Activated T-cell treated with anti-CD3 and anti-CD28 coated beads, Interleukin-2, amount 50 U/mL, for 24 hours (primary cell): ENCODE results near the gene KRTAP9-7.

Experiments used
- DNase-seq: peaks from one replicate; pipeline ENCODE4 v3.0.0-alpha.2; 2020
- H3K27ac Mint-ChIP-seq: 2 replicates; pipeline ENCODE4 v1.8.0; 2020; ENCODE audit warnings: mild to moderate bottlenecking, mixed read lengths
- H3K27me3 Mint-ChIP-seq: 2 replicates; pipeline ENCODE4 v1.8.0; 2020; ENCODE audit warnings: mixed read lengths
- H3K36me3 Mint-ChIP-seq: 2 replicates; pipeline ENCODE4 v1.8.0; 2020; ENCODE audit warnings: low read depth, mixed read lengths
- H3K4me1 Mint-ChIP-seq: 2 replicates; pipeline ENCODE4 v1.8.0; 2020; ENCODE audit warnings: low read depth, mixed read lengths
- H3K4me3 Mint-ChIP-seq: 2 replicates; pipeline ENCODE4 v1.8.0; 2020; ENCODE audit warnings: mild to moderate bottlenecking, moderate library complexity, mixed read lengths
- H3K9me3 Mint-ChIP-seq: 2 replicates; pipeline ENCODE4 v1.8.0; 2020; ENCODE audit warnings: mixed read lengths

The KRTAP9-7 gene

DNA sequence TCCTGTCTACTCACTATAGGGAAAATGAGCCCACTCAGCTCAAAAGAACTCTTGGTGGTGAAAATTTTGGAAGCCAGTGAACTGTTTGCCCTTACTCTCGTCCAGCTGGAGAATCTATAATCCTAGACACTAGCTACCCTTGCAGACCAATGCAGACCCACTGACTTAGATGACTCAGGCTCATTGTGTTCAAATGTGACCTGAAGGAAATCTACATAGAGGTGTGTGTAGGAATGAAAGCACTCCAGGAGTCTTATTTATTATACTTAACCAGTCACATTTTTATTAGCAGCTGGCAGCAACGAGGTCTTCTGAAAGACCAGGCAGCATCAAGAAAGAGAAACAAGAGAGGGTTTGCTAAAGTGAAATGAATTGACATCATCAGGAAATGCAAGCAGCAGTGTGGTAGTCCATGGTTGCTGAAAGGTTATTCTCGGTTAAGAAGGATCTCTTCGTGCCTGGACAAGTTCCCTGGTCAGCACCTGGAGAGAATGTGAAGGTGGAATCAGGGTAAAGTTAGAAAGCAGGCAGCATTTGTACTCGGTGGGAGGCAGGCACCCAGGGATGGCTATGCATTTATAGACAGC is 25.8 kb downstream of the KRTAP9-7 start:
- Mint-ChIP-seq H3K36me3 (no peaks in the 10 kb centered on the region), H3K4me3 (no peak overlapping the region), H3K4me1 (peaks cover 9% of the 10 kb centered on the region), H3K9me3 (peaks cover 13% of the 10 kb centered on the region), H3K27me3 (no peaks in the 10 kb centered on the region), H3K27ac (no peak overlapping the region)
- DNase-seq = no peak

DNA sequence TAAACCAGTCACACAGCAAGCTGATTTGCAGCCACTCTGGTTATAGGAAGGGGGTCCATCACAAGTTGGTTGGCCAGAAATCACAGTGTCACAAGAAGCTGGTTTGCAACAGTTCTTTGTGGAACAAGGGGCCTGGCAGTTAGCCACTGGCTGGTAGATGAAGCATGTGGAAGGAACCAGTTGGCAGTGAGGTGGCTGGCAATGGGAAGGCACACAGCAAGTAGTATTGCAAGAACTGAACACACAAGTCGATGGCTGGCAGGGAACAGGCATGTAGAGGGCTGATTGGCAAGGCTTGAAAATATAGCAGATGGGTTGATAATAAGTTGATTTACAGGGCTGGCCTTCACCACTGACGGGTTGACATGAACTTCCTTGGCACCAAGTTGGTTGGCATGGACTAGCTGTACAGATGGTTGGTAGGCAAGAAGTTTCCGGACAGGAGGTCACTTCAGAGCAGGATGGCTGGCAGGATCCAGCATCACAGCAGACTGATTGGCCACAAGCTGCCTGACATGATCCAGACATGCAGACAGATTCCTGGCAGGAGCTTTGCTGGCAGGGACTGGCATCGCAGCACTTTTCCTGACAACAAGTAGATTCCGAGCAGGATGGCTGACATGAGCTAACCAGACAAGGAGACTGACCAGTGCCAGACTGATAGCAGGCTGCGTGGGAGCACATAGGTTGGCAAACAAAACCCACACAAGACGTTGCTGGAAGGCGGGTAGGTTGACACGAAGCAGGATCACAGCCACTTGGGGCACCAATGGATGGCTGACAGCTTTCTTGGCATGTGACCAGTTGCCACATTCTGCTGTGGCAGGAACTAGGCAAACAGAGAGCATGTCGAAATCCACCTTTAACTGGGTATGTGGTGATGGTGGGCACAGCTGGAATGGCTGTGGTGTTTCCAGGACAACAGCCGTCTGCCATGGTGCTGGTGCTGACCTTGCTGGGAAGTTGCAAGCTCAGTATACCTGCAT is 26.7 kb downstream of the KRTAP9-7 start, which contains the start of gene KRTAP29-1:
KRTAP29-1 (minus strand) TSS at position 936 of the 986 bp plus-strand sequence; CDS start at position 936, 0 bp downstream.
- no peak for DNase-seq
- H3K36me3 Mint-ChIP-seq = no peaks in the 10 kb centered on the region
- no peak within 1 kb of the TSS for H3K4me3 Mint-ChIP-seq
- H3K27ac Mint-ChIP-seq = no peak within 1 kb of the TSS
- peaks cover 17% of the 10 kb centered on the region for H3K4me1 Mint-ChIP-seq
- H3K27me3 Mint-ChIP-seq = no peaks in the 10 kb centered on the region
- peaks cover 13% of the 10 kb centered on the region for H3K9me3 Mint-ChIP-seq

DNA sequence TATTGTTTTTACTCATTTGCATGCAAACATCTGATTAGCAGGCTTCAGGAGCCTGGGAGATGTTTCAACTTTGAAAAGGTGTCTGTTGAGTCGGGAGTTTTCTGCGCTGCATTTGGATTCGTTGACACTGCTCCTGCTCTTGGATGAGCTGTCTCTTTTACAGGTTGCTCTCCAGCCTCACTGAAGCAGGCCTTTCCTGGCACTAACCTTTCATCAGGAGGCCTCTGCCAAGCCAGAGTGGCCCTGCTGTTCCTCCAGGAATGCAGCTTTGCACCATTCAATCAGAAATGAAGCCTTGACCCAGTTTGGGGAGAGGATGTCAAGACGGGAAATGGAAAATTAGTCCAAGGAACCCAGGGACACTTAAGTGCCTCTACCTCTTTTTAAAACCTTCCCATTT is 27.5 kb downstream of the KRTAP9-7 start:
- peaks cover 25% of the 10 kb centered on the region for H3K4me1 Mint-ChIP-seq
- peaks cover 13% of the 10 kb centered on the region for H3K9me3 Mint-ChIP-seq
- no peaks in the 10 kb centered on the region for H3K36me3 Mint-ChIP-seq
- H3K27me3 Mint-ChIP-seq = no peaks in the 10 kb centered on the region
- H3K27ac Mint-ChIP-seq = no peak overlapping the region
- H3K4me3 Mint-ChIP-seq = no peak overlapping the region
- no peak for DNase-seq

DNA sequence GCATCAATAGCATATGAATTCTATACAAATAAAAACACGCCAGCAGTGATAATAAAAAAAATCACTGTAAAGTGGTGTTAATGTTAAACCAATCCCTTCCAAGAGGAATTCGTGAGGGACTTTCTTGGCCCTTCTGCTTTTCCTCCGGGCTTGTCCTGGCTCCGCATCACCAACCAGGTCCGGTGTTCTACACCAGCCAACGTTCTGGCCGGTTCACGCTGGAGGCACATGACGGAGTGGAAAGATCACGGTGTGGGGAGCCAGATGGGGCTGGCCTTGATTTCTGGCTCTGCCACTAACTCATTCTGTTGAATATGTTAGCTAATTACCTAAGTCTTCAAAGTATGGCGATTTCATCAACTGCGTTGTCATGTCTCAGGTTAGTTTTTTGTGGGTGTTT is 28.6 kb downstream of the KRTAP9-7 start:
- Mint-ChIP-seq H3K27ac (no peak overlapping the region), H3K9me3 (peaks cover 13% of the 10 kb centered on the region), H3K4me1 (peaks cover 36% of the 10 kb centered on the region), H3K4me3 (no peak overlapping the region), H3K36me3 (no peaks in the 10 kb centered on the region), H3K27me3 (no peaks in the 10 kb centered on the region)
- no peak for DNase-seq

DNA sequence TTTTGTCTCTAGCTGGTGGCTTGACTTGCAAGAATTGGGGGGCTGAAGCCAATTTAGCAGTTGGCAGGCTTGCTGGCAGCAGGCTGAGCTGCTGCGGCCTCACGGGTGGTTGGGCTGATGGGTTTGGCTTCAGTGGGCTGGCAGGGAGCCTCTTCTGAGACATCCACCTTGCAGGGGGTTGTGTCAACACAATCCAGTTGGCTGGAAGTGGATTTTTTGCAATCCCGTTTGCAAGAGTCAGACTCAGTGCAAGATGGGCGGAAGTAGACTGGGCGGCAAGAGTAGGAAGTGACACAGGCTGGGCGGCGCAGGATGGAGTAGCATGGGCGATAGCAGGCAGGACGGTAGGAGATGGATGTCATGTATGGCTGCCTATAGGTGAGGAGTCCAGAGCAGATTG is 32.1 kb downstream of the KRTAP9-7 start:
- H3K27me3 Mint-ChIP-seq = no peaks in the 10 kb centered on the region
- H3K4me1 Mint-ChIP-seq = peaks cover 50% of the 10 kb centered on the region
- no peaks in the 10 kb centered on the region for H3K9me3 Mint-ChIP-seq
- H3K4me3 Mint-ChIP-seq = no peak overlapping the region
- DNase-seq = no peak
- no peaks in the 10 kb centered on the region for H3K36me3 Mint-ChIP-seq
- H3K27ac Mint-ChIP-seq = peak overlapping the region; percentile 82

DNA sequence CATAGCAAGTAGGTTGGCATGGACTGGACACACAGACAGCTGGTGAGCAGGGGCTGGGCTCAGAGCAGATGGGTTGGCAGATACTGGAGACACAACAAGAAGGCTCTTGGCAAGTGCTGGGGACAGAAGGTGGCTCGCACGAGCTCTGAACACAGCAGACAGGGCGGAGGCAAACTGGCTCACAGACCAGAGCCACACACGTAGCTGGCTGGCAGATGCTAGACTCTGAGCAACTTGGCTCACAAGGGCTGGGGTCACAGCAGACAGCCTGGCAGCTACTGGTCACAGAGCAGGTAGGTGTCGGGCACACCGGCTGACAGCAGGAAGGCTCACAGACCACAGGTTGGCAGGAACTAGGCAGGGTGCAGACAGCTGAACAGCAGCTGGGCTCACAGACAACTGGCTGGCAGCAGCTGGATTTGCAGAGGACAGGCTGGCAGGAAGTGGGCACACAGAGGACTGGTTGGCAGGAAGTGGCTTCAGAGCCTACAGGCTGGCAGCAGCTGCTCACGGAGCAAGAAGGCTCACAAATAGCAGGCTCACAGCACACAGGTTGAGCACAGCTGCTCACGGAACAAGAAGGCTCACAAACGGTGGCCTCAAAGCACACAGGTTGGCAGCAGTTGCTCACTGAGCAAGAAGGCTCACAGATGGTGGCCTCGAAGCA is 32.9 kb downstream of the KRTAP9-7 start:
- no peaks in the 10 kb centered on the region for H3K9me3 Mint-ChIP-seq
- no peaks in the 10 kb centered on the region for H3K27me3 Mint-ChIP-seq
- H3K4me1 Mint-ChIP-seq = peaks cover 50% of the 10 kb centered on the region
- no peaks in the 10 kb centered on the region for H3K36me3 Mint-ChIP-seq
- peak overlapping the region; percentile 38 for H3K4me3 Mint-ChIP-seq
- peak; percentile 69 for DNase-seq
- peak overlapping the region; percentile 82 for H3K27ac Mint-ChIP-seq

DNA sequence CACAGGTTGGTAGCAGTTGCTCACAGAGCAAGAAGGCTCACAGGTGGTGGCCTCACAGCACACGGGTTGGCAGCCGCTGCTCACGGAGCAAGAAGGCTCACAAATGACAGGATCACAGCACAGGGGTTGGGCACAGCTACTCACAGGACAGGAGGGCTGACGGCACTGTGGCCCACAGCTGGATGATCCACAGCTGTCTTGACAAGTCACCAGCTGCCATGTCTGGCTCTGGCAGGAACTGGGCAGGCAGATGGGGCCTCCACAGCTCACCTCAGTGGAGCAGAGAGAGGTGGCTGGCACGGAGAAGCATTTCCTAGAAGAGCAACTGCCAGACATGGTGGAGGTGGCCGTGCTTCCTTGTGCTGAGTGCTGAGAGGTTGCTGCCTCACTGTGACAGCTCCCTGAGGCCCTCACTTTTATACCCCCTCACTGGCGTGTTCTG is 33.4 kb downstream of the KRTAP9-7 start, which contains the start of gene KRTAP16-1:
KRTAP16-1 (minus strand) TSS at position 392 of the 442 bp plus-strand sequence; CDS start at position 336, 56 bp downstream.
- peaks cover 50% of the 10 kb centered on the region for H3K4me1 Mint-ChIP-seq
- no peaks in the 10 kb centered on the region for H3K27me3 Mint-ChIP-seq
- no peaks in the 10 kb centered on the region for H3K9me3 Mint-ChIP-seq
- no peaks in the 10 kb centered on the region for H3K36me3 Mint-ChIP-seq
- DNase-seq = no peak
- peak within 1 kb of the TSS; percentile 38 for H3K4me3 Mint-ChIP-seq
- peak within 1 kb of the TSS; percentile 82 for H3K27ac Mint-ChIP-seq

DNA sequence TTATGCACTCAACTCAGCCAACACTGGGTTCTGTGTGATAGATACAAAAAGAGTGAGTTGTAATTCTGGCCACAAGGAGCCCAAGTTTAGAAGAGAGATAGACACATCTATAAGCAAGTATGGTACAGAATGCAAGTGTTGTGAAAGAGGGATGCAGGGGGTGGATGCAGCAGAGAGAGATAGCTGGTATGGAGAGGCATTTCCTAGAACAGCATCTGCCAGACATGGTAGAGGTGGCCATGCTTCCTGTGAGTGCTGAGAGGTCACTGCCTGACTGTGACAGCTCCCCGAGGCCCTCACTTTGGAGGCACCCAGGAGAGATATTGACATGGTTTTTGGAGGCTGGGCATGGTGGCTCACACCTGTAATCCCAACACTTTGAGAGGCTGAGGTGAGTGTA is 35.6 kb downstream of the KRTAP9-7 start:
- no peaks in the 10 kb centered on the region for H3K27me3 Mint-ChIP-seq
- DNase-seq = no peak
- H3K4me3 Mint-ChIP-seq = no peak overlapping the region
- no peaks in the 10 kb centered on the region for H3K9me3 Mint-ChIP-seq
- H3K4me1 Mint-ChIP-seq = peaks cover 50% of the 10 kb centered on the region
- H3K27ac Mint-ChIP-seq = no peak overlapping the region
- no peaks in the 10 kb centered on the region for H3K36me3 Mint-ChIP-seq

DNA sequence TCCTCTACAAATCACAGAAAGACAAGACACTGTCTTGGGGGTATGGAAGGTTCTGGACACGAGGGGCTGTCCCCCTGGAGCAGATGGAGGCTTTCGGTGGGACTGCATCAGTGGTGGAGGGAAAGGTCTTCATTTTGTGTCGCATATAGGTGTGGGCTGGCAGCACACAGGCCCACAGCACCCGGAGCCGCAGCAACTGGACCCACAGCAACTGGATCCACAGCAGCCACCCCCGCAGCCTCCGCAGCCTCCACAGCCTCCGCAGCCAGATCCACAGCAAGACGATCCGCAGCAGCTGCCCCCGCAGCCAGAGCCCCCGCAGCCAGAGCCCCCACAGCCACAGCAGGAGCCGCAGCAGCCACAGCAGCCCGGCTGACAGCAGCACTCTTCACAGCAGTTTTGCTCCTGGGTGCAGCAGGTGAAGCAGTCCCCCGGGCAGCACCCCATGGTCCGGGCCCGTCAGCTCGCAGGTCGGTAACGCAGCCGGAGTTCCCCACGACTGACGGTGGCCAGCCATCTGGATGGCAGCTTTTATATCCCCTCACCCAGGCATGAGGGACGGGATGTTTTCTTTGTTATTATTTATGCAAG is 39.8 kb downstream of the KRTAP9-7 start, which contains the start of gene KRTAP17-1:
KRTAP17-1 (minus strand) TSS at position 507 of the 591 bp plus-strand sequence; CDS start at position 447, 60 bp downstream.
- Mint-ChIP-seq H3K27ac (no peak within 1 kb of the TSS), H3K9me3 (peaks cover 13% of the 10 kb centered on the region), H3K4me3 (no peak within 1 kb of the TSS), H3K4me1 (peaks cover 13% of the 10 kb centered on the region), H3K27me3 (no peaks in the 10 kb centered on the region), H3K36me3 (no peaks in the 10 kb centered on the region)
- DNase-seq = no peak

DNA sequence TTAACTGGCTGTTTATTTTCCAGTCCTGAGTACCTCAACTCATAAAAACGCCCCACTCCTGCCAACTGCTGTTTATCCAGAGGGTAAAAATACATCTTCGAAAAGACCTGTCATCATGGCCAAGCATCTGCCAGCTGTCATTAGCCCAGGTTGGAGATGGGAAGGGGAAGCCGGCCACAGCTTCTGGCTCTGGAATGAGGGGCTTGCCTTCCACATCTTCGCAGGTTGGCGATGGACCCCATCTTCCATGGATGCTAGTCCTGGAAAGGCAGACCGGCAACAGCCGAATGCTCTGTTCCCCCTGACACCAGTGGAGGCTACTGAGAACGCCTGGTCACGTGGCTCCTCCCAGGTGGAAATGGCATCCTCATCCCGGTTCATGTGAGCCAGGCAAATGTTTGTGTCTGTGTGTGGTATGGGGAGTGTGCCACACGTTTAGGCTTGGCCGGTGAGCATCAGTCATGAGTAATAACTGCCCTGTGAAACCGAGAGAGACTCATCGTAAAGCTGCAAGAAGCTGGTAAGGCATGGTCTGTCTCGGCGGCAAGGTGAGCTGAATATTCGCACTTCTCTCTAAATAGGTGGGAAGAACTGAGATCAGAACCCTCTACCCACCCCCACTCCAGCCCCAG is 40.4 kb downstream of the KRTAP9-7 start:
- H3K27ac Mint-ChIP-seq = no peak overlapping the region
- H3K4me3 Mint-ChIP-seq = no peak overlapping the region
- H3K36me3 Mint-ChIP-seq = no peaks in the 10 kb centered on the region
- DNase-seq = no peak
- no peaks in the 10 kb centered on the region for H3K27me3 Mint-ChIP-seq
- H3K9me3 Mint-ChIP-seq = peaks cover 15% of the 10 kb centered on the region
- peaks cover 7% of the 10 kb centered on the region for H3K4me1 Mint-ChIP-seq

DNA sequence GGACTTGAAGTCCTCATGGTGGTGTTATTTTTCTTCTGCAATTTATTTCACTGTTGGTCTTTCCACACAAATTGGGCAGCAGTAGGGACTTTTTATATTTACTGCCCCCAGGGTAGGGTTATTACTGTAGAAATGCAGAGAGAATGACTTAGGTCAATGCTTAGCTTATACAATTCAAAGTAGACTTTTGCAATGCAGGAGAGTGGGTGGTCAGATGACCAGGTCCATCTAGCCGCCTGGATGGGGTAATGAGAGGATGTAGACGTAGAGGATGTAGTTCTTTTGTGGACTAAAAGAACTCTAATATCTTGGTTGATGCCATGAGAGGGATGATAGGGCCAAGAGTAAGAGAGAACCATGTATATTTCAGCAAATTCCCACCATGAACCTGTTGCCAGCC is 42.7 kb downstream of the KRTAP9-7 start:
- Mint-ChIP-seq H3K27me3 (no peaks in the 10 kb centered on the region), H3K4me1 (peaks cover 7% of the 10 kb centered on the region), H3K27ac (no peak overlapping the region), H3K36me3 (no peaks in the 10 kb centered on the region), H3K9me3 (peaks cover 15% of the 10 kb centered on the region), H3K4me3 (no peak overlapping the region)
- no peak for DNase-seq

DNA sequence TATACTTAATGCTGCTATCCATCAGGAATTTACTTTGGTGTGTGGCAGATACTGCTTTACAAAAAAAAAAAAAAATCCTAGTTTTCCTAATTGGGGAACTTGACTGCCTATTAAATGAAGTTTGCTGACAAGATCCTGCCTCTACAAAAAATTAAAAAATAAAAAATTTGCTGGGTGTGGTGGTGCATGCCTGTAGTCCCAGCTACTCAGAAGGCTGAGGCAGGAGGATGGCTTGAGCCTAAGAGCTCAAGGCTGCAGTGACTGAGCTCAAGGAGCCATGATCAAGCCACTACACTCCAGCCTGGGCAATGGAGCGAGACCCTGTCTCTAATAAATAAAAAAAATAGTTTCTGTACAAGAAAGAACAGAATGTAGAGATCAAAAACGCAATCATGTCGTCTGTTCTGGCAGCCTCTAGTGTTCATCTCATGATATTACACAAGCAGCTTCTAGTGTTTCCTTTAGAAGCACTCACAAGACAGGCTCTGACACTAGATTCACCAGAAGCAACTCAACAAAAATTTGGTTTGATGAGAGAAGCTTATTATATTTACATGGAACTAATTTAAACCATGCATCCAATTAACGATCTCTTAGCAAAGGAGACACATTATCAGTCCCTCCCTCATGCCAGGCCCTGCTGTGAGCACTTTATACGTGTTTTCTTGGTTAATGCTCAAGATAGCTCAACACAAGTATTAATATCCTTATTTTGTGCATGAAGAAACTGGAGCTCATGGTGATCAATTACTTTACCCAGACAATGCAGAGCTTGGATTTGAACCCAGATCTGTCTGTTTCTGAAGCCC is 46.8 kb downstream of the KRTAP9-7 start:
- Mint-ChIP-seq H3K9me3 (peaks cover 15% of the 10 kb centered on the region), H3K4me3 (no peak overlapping the region), H3K36me3 (no peaks in the 10 kb centered on the region), H3K27me3 (no peaks in the 10 kb centered on the region), H3K27ac (no peak overlapping the region), H3K4me1 (peaks cover 26% of the 10 kb centered on the region)
- no peak for DNase-seq
